Cardiac muscle cell (in vitro differentiated cells and primary cell): ENCODE results near the gene GPR132. TPM values are rescaled to one million over a fixed set of nuclear protein-coding genes. Genes with fewer than 3 reads are reported as not detected.

ENCODE experiments used
- DNase-seq, 2 donors: peaks; one replicate each; pipeline versions ENCODE4 v3.0.0 to v3.0.0-alpha.2; 2010 to 2017; ENCODE audit warnings: low read depth in 1 of 2, low spot score in 1 of 2
- H3K27ac ChIP-seq: fragments of 200-600 bp; sonication (generic); 2 replicates; pipeline ENCODE4 v1.5.1; 2016
- H3K27me3 ChIP-seq: fragments of 200-600 bp; sonication (generic); 2 replicates; pipeline ENCODE4 v1.6.0; 2016; ENCODE audit warnings: control low read depth
- H3K36me3 ChIP-seq: fragments of 200-600 bp; sonication (generic); 2 replicates; pipeline ENCODE4 v1.5.1; 2016; ENCODE audit warnings: control low read depth
- H3K4me1 ChIP-seq: fragments of 200-600 bp; sonication (generic); 2 replicates; pipeline ENCODE4 v1.8.1; 2017; ENCODE audit warnings: low read depth, mild to moderate bottlenecking, mixed run types
- H3K4me3 ChIP-seq: fragments of 200-600 bp; sonication (generic); 2 replicates; pipeline ENCODE4 v1.5.1; 2016; ENCODE audit warnings: mild to moderate bottlenecking
- H3K9me3 ChIP-seq: fragments of 200-600 bp; sonication (generic); 2 replicates; pipeline ENCODE4 v1.5.1; 2017; ENCODE audit warnings: low read depth, mild to moderate bottlenecking, control low read depth
- polyA plus RNA-seq: library from polyadenylated mRNA; unstranded; fragments of >200 nt; fragmentation: Nextera tagmentation; extraction: Ambion mirVana; gene quantifications from 2 replicates; pipeline ENCODE4 v1.2.1, GENCODE V29; 2016
- total RNA-seq: library from RNA; depleted of rRNA; stranded (reverse); fragments of >200 nt; gene quantifications from 2 replicates; pipeline ENCODE4 v1.2.3, GENCODE V29; 2016
- TF ChIP-seq, protein P1 (sequence below): IDR thresholded peaks from 2 replicates; pipeline ENCODE4 v1.5.1; 2012; ENCODE audit warnings: low read depth, mild to moderate bottlenecking, low read length

Gene GPR132
- total and polyA plus RNA-seq, 2 experiments from 2014 or later = 1.0 to 2.0 TPM

DNA sequence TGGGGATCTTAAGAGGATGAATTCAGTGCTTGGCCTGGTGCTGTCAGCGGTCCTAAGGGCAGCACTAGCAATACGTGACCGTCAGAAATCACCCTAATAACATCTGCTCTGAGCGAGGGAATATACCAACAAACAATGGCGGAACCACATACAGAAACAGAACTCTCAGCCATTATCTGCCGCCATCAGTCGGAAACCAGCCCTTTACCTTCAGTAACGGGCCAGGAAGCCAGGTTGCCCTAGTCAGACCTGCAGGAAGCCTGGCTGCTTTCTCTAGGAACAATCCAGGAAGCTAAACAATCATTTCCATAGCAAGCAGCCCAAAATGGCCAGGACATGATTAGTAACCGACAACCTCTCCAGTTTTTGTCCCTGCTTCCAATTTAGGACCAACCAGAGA is 50.0 kb downstream of the GPR132 start:
- Histone ChIP-seq H3K36me3 (peaks cover 7% of the 10 kb centered on the region), H3K4me1 (peaks cover 61% of the 10 kb centered on the region), H3K27ac (peak overlapping the region; percentile 27), H3K27me3 (no peaks in the 10 kb centered on the region), H3K4me3 (no peak overlapping the region), H3K9me3 (no peaks in the 10 kb centered on the region)
- TF ChIP-seq, protein P1, sequence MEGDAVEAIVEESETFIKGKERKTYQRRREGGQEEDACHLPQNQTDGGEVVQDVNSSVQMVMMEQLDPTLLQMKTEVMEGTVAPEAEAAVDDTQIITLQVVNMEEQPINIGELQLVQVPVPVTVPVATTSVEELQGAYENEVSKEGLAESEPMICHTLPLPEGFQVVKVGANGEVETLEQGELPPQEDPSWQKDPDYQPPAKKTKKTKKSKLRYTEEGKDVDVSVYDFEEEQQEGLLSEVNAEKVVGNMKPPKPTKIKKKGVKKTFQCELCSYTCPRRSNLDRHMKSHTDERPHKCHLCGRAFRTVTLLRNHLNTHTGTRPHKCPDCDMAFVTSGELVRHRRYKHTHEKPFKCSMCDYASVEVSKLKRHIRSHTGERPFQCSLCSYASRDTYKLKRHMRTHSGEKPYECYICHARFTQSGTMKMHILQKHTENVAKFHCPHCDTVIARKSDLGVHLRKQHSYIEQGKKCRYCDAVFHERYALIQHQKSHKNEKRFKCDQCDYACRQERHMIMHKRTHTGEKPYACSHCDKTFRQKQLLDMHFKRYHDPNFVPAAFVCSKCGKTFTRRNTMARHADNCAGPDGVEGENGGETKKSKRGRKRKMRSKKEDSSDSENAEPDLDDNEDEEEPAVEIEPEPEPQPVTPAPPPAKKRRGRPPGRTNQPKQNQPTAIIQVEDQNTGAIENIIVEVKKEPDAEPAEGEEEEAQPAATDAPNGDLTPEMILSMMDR = no peak
- DNase-seq = no peak

DNA sequence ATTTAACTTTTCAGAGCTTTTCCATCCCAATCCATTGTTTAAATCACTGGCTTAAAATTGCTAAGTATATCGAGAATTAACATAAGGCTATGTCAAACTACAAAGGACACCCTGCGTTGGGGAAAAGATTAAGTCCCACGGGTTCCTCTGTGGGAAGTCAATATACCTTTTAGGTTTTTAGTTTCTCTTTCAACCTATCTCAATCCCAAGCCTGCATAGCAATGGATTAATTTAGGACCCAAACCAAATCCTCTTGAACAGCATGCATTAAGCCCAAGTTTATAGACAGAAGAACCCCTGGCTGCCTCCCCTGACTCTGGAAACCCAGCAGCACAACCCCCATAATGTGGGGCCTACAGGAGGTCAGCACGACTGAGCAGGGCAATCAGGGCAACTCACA is 50.6 kb downstream of the GPR132 start:
- no peak for DNase-seq
- TF ChIP-seq, protein P1 = no peak
- peak overlapping the region; percentile 24 for H3K27ac ChIP-seq

DNA sequence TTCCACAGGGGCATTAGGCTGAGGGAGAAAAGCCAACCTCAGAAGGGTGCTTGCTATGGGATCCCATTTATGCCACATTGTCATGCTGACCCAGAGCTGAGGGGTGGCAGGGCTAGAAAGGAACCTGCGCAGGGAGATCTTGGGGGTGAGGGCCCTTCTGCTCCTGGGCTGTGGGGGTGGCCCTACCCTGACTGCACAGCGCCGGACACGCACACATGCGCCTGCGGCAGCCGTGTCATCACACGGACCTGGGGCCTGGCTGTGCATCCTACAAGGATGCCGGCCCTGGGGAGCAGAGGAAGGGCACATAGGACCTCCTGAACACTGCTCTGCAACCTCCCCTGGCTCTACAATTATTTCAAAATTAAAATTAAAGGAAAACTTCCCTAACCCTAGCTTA is 51.2 kb downstream of the GPR132 start:
- H3K36me3 ChIP-seq = peaks cover 17% of the 10 kb centered on the region
- no peak overlapping the region for H3K4me3 ChIP-seq
- no peak for DNase-seq
- TF ChIP-seq, protein P1 = no peak
- peaks cover 57% of the 10 kb centered on the region for H3K4me1 ChIP-seq
- no peaks in the 10 kb centered on the region for H3K9me3 ChIP-seq
- no peaks in the 10 kb centered on the region for H3K27me3 ChIP-seq
- peak overlapping the region; percentile 18 for H3K27ac ChIP-seq

More for the DNA sequence above, 50.6 kb downstream of the GPR132 start:
- H3K9me3 ChIP-seq = no peaks in the 10 kb centered on the region
- no peak overlapping the region for H3K4me3 ChIP-seq
- H3K36me3 ChIP-seq = peaks cover 11% of the 10 kb centered on the region
- H3K4me1 ChIP-seq = peaks cover 63% of the 10 kb centered on the region
- no peaks in the 10 kb centered on the region for H3K27me3 ChIP-seq

DNA sequence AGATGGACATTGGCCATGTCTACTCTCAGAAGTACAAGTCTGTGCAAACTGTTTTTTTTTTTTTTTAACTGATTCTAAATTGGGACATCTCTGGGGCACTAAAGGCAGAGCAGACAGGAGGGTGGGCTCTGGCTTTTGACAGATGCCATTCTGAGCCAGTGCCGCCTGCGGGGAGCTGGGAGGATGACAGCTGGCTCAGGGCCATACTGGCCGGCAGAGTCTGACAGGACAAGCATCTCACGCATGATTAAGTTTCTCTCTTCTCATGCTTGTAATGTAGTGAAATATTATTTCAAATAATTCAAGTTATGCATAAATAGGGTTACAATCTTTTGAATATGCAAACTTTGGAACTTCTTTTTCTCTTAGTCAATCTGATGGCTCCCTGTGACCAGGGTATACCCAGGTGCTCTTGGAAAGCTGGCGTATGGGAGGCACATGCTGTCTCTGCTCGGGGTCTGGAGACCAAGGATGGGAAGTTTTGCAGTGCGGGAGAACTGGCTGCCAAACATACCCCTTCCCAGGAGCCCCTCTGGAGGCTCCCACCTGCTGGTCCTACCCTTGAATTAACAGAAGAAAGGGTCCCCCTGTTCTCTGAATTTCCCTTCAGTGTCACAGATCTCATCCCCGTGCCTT is 52.0 kb downstream of the GPR132 start:
- TF ChIP-seq, protein P1 = no peak
- Histone ChIP-seq H3K36me3 (peaks cover 22% of the 10 kb centered on the region), H3K9me3 (no peaks in the 10 kb centered on the region), H3K27ac (peak overlapping the region; percentile 79), H3K4me1 (peaks cover 55% of the 10 kb centered on the region), H3K27me3 (no peaks in the 10 kb centered on the region), H3K4me3 (no peak overlapping the region)
- peak in 1 of 2 donors; percentile 42 for DNase-seq

DNA sequence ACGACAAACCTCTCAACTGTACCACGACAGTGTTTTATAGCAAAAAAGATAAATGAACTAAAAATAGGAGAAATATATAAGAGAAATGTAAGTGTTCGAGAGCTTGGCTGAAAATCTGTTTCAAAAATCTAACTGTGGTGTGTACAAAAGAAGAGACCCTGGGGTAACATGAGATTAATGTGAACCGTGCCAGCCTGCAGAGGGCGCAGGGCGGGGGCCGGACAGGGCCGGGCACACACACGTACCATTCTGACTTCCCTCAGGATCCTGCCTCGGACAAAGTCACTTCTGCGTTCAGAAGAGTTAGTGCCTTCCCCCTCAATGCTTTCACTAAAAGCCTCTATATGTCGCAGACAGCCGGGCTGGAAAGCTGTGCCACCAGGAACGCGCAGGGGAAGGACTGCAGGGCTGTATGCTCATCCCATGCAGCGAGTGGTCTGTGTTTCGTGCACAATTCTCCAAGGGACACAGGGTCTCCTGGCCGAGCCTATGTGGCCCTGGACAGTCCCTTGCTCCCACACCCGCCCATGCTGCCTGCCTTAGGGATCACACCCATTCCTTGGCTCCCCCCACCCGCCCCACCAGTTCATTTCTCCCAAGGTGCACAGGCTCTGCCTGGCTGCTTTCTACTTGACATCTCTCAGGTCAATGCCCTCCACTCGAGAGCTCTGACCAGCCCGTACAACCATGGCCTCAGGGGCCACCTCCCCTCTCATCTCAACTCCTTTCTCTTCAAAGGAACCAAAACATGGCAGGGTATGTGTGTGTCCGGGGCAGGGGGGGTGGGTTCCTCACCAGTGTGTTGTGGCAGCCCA is 52.9 kb downstream of the GPR132 start:
- Histone ChIP-seq H3K36me3 (peaks cover 27% of the 10 kb centered on the region), H3K9me3 (no peaks in the 10 kb centered on the region), H3K27ac (peak overlapping the region; percentile 79), H3K27me3 (no peaks in the 10 kb centered on the region), H3K4me1 (peaks cover 55% of the 10 kb centered on the region), H3K4me3 (no peak overlapping the region)
- no peak for DNase-seq
- TF ChIP-seq, protein P1 = no peak
